H9 (cell line): ENCODE data around the gene TMOD4. TPM values are rescaled to one million over a fixed set of nuclear protein-coding genes. Genes with fewer than 3 reads are reported as not detected.

Source experiments
- DNase-seq: peaks from one replicate; pipeline ENCODE4 v3.0.0-alpha.2; 2017
- H2AFZ ChIP-seq: one replicate; pipeline ENCODE4 v1.6.1; 2013; ENCODE audit warnings: mild to moderate bottlenecking, low read length, control low read depth, moderate library complexity
- H2AK5ac ChIP-seq: 2 replicates; pipeline ENCODE4 v1.6.1; 2013; ENCODE audit warnings: low read length, control low read depth, mixed read lengths; ENCODE audit not compliant: insufficient read length
- H2BK120ac ChIP-seq: one replicate; pipeline ENCODE4 v1.6.1; 2013; ENCODE audit warnings: low read depth, mild to moderate bottlenecking, low read length, control low read depth, inconsistent platforms; ENCODE audit not compliant: poor library complexity, severe bottlenecking
- H2BK12ac ChIP-seq: 2 replicates; pipeline ENCODE4 v1.6.1; 2013; ENCODE audit warnings: low read length, control low read depth, mixed read lengths, low read depth; ENCODE audit not compliant: insufficient read length
- H2BK15ac ChIP-seq: 2 replicates; pipeline ENCODE4 v1.6.1; 2013; ENCODE audit warnings: low read depth, low read length, control low read depth
- H2BK20ac ChIP-seq: one replicate; pipeline ENCODE4 v1.6.1; 2013; ENCODE audit warnings: low read depth, mild to moderate bottlenecking, low read length, control low read depth, inconsistent platforms; ENCODE audit not compliant: poor library complexity, severe bottlenecking
- H2BK5ac ChIP-seq: 2 replicates; pipeline ENCODE4 v1.6.1; 2013; ENCODE audit warnings: low read length, control low read depth, mixed read lengths; ENCODE audit not compliant: insufficient read length
- H3K14ac ChIP-seq: 2 replicates; pipeline ENCODE4 v1.6.1; 2013; ENCODE audit warnings: low read length, control low read depth; ENCODE audit not compliant: insufficient read depth
- H3K18ac ChIP-seq: 2 replicates; pipeline ENCODE4 v1.6.1; 2013; ENCODE audit warnings: low read depth, mild to moderate bottlenecking, mixed read lengths, low read length, control low read depth; ENCODE audit not compliant: insufficient read length
- H3K23ac ChIP-seq: 2 replicates; pipeline ENCODE4 v1.6.1; 2013; ENCODE audit warnings: low read length, control low read depth, mixed read lengths, low read depth; ENCODE audit not compliant: insufficient read length
- H3K23me2 ChIP-seq: 2 replicates; pipeline ENCODE4 v1.6.1; 2013; ENCODE audit warnings: low read depth, mild to moderate bottlenecking, mixed read lengths, low read length, control low read depth; ENCODE audit not compliant: insufficient read length, poor library complexity, severe bottlenecking
- H3K27ac ChIP-seq: 2 replicates; pipeline ENCODE4 v1.5.1; 2013; ENCODE audit warnings: low read length, control low read depth, mixed read lengths, low read depth; ENCODE audit not compliant: insufficient read length
- H3K27me3 ChIP-seq: 2 replicates; pipeline ENCODE4 v1.6.1; 2013; ENCODE audit warnings: low read length, control low read depth, inconsistent platforms; ENCODE audit not compliant: insufficient read depth
- H3K4ac ChIP-seq: 2 replicates; pipeline ENCODE4 v1.6.1; 2013; ENCODE audit warnings: low read depth, mild to moderate bottlenecking, control low read depth, inconsistent platforms, low read length, moderate library complexity
- H3K4me1 ChIP-seq: 2 replicates; pipeline ENCODE4 v1.6.1; 2013; ENCODE audit warnings: low read length, control low read depth, inconsistent platforms; ENCODE audit not compliant: insufficient read depth
- H3K4me2 ChIP-seq: 2 replicates; pipeline ENCODE4 v1.6.1; 2013; ENCODE audit warnings: low read length, control low read depth, mixed read lengths; ENCODE audit not compliant: insufficient read length, insufficient read depth
- H3K56ac ChIP-seq: 2 replicates; pipeline ENCODE4 v1.6.1; 2013; ENCODE audit warnings: low read depth, mild to moderate bottlenecking, mixed read lengths, low read length, control low read depth; ENCODE audit not compliant: insufficient read length
- H3K79me1 ChIP-seq: 2 replicates; pipeline ENCODE4 v1.6.1; 2013; ENCODE audit warnings: low read depth, mild to moderate bottlenecking, moderate library complexity, low read length, control low read depth, inconsistent platforms; ENCODE audit not compliant: insufficient read depth, poor library complexity, severe bottlenecking
- H3K79me2 ChIP-seq: 2 replicates; pipeline ENCODE4 v1.6.1; 2013; ENCODE audit warnings: low read length, control low read depth, inconsistent platforms; ENCODE audit not compliant: insufficient read depth
- H3K9ac ChIP-seq: 2 replicates; pipeline ENCODE4 v1.6.1; 2013; ENCODE audit warnings: low read length, control low read depth, mixed read lengths; ENCODE audit not compliant: insufficient read length; ENCODE audit errors: extremely low read depth
- H3K9me3 ChIP-seq: one replicate; pipeline ENCODE4 v1.6.1; 2013; ENCODE audit warnings: low read depth, low read length, inconsistent platforms; ENCODE audit not compliant: control insufficient read depth
- H3T11ph ChIP-seq: one replicate; pipeline ENCODE4 v1.6.1; 2013; ENCODE audit warnings: mild to moderate bottlenecking, low read length, control low read depth, inconsistent platforms
- H4K20me1 ChIP-seq: one replicate; pipeline ENCODE4 v1.6.1; 2013; ENCODE audit not compliant: control insufficient read depth, insufficient read length, insufficient read depth
- H4K5ac ChIP-seq: 2 replicates; pipeline ENCODE4 v1.6.1; 2013; ENCODE audit warnings: low read depth, mild to moderate bottlenecking, mixed read lengths, low read length, control low read depth; ENCODE audit not compliant: insufficient read length
- H4K8ac ChIP-seq: replicated peaks from 2 replicates; pipeline ENCODE4 v1.6.1; 2013; ENCODE audit warnings: low read length, control low read depth, mixed read lengths, low read depth; ENCODE audit not compliant: insufficient read length
- H4K91ac ChIP-seq: 2 replicates; pipeline ENCODE4 v1.6.1; 2013; ENCODE audit warnings: low read depth, mild to moderate bottlenecking, moderate library complexity, mixed read lengths, low read length, control low read depth; ENCODE audit not compliant: insufficient read length
- H3K27ac Mint-ChIP-seq, 3 experiments: 2 replicates in 2 of 3; 3 replicates in 1 of 3; pipeline ENCODE4 v1.8.0; 2020 to 2021; ENCODE audit warnings: mixed read lengths in 3 of 3, mild to moderate bottlenecking in 1 of 3, moderate library complexity in 1 of 3
- H3K27me3 Mint-ChIP-seq: 2 replicates; pipeline ENCODE4 v1.8.0; 2021; ENCODE audit warnings: low read depth, mild to moderate bottlenecking, moderate library complexity, mixed read lengths
- H3K36me3 Mint-ChIP-seq, 3 experiments: 2 replicates in 2 of 3; 3 replicates in 1 of 3; pipeline ENCODE4 v1.8.0; 2020 to 2021; ENCODE audit warnings: low read depth in 3 of 3, mixed read lengths in 3 of 3; ENCODE audit not compliant: insufficient read depth in 1 of 3
- H3K4me1 Mint-ChIP-seq, 2 experiments: 2 replicates each; pipeline ENCODE4 v1.8.0; 2020; ENCODE audit warnings: mixed read lengths in 2 of 2
- H3K4me3 Mint-ChIP-seq, 2 experiments: 2 replicates in 1 of 2; 3 replicates in 1 of 2; pipeline ENCODE4 v1.8.0; 2020 to 2021; ENCODE audit warnings: mild to moderate bottlenecking in 2 of 2, mixed read lengths in 2 of 2, moderate library complexity in 1 of 2
- H3K9me3 Mint-ChIP-seq, 2 experiments: 2 replicates in 1 of 2; 3 replicates in 1 of 2; pipeline ENCODE4 v1.8.0; 2020; ENCODE audit warnings: mild to moderate bottlenecking in 2 of 2, mixed read lengths in 2 of 2, moderate library complexity in 1 of 2
- WGBS: extraction: QIAGEN DNeasy Blood & Tissue Kit; methylation state at CpG from one replicate; pipeline ENCODE4 v1.1.7; 2013; ENCODE audit warnings: missing lambda C conversion rate, low lambda C conversion rate, mixed read lengths; ENCODE audit not compliant: insufficient read length; ENCODE audit errors: extremely low coverage; 5-methylcytosine and 5-hydroxymethylcytosine counted together
- total RNA-seq: library from RNA; stranded (reverse); gene quantifications from 2 replicates; pipeline ENCODE4 v1.2.1, GENCODE V29; 2021
- TF ChIP-seq, protein P1 (sequence below): fragments of 200-600 bp; sonication (generic); conservative IDR thresholded peaks from 3 replicates; pipeline ENCODE4 v1.8.0; 2021; ENCODE audit warnings: antibody characterized with exemption, mild to moderate bottlenecking

The TMOD4 gene
- total RNA-seq, 1 experiment from 2014 or later, result 0.42 TPM

DNA sequence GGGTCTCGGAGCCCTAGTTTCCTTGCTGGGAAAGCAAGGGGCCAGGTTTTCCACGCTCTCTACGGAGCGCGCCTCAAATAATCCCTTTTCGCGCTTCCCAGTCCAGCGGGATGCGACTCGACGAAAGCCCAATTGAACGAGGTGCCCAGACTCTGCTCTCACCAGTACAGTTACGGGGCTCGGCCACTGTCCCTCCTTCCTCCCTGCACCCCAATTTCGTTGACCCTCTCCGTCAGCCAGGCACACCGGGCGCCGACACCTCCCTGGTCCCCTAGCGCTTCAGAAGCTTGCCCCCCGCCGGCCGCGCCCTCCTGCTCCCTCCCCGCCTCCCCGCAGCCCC, 29.7 kb downstream of the TMOD4 start:
- no peak for DNase-seq
- H3K4me3 Mint-ChIP-seq, result peak overlapping the region; percentile 85 to 86
- Histone ChIP-seq H4K8ac (no peak overlapping the region), H3K9ac (peak overlapping the region; percentile 51), H3K79me1 (no peaks in the 10 kb centered on the region), H2BK5ac (no peak overlapping the region), H2BK120ac (no peak overlapping the region), H3K4ac (no peak overlapping the region), H3T11ph (no peak overlapping the region), H4K91ac (no peak overlapping the region), H4K20me1 (peaks cover 4% of the 10 kb centered on the region), H2AK5ac (no peak overlapping the region), H3K79me2 (no peaks in the 10 kb centered on the region), H3K27me3 (no peaks in the 10 kb centered on the region; the same call in 1 of the 2 replicates), H2BK15ac (no peak overlapping the region), H3K4me2 (peak overlapping the region; percentile 90), H3K4me1 (peaks cover 22% of the 10 kb centered on the region; the same call in 1 of the 2 replicates), H2BK12ac (no peak overlapping the region), H2BK20ac (no peak overlapping the region), H3K18ac (no peak overlapping the region), H3K56ac (no peak overlapping the region), H3K27ac (no peak overlapping the region), H3K23ac (no peak overlapping the region), H4K5ac (no peak overlapping the region), H3K14ac (no peak overlapping the region), H2AFZ (no peak overlapping the region), H3K9me3 (no peaks in the 10 kb centered on the region), H3K23me2 (peaks cover 24% of the 10 kb centered on the region)
- WGBS, result no CpG with 5 or more reads among the region's 26 CpGs
- H3K27ac Mint-ChIP-seq, result peak overlapping the region in 1 of 3 experiments; percentile 50; a peak in 1 of 7 replicates
- TF ChIP-seq, protein P1, sequence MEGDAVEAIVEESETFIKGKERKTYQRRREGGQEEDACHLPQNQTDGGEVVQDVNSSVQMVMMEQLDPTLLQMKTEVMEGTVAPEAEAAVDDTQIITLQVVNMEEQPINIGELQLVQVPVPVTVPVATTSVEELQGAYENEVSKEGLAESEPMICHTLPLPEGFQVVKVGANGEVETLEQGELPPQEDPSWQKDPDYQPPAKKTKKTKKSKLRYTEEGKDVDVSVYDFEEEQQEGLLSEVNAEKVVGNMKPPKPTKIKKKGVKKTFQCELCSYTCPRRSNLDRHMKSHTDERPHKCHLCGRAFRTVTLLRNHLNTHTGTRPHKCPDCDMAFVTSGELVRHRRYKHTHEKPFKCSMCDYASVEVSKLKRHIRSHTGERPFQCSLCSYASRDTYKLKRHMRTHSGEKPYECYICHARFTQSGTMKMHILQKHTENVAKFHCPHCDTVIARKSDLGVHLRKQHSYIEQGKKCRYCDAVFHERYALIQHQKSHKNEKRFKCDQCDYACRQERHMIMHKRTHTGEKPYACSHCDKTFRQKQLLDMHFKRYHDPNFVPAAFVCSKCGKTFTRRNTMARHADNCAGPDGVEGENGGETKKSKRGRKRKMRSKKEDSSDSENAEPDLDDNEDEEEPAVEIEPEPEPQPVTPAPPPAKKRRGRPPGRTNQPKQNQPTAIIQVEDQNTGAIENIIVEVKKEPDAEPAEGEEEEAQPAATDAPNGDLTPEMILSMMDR, result no peak
- peaks cover 31% of the 10 kb centered on the region for H3K27me3 Mint-ChIP-seq
- peaks cover 0 to 2% (median 0%) of the 10 kb centered on the region in 3 experiments; a peak in 1 of 7 replicates for H3K36me3 Mint-ChIP-seq
- peaks cover 34 to 43% of the 10 kb centered on the region in 2 experiments for H3K4me1 Mint-ChIP-seq
- no peaks in the 10 kb centered on the region for H3K9me3 Mint-ChIP-seq
